A673 (cell line): ENCODE data around the gene UGT1A4.

Experiments
- CTCF ChIP-seq: fragments of 300-800, 200-600 bp; sonication (generic); conservative IDR thresholded peaks from 2 replicates; pipeline ENCODE4 v1.5.1; 2017; ENCODE audit warnings: low read depth, mild to moderate bottlenecking, antibody characterized with exemption, low read length, moderate library complexity, mixed read lengths
- EZH2 ChIP-seq: fragments of 200-600 bp; sonication (generic); IDR thresholded peaks from 2 replicates; pipeline ENCODE4 v1.6.1; 2017; ENCODE audit warnings: borderline replicate concordance, low read depth, mild to moderate bottlenecking, mixed read lengths, antibody characterized with exemption, low read length; ENCODE audit not compliant: poor library complexity, severe bottlenecking

- TF ChIP-seq CTCF (no peak), EZH2 (no peak)
Measured at GRCh38 chr2:233775414-233775813, 56.9 kb downstream of the UGT1A4 start.
